Heart left ventricle (tissue), 16 donors: ENCODE data around the gene NFATC1. TPM values are rescaled to one million over a fixed set of nuclear protein-coding genes. Genes with fewer than 3 reads are reported as not detected.
A peak's percentile ranks its signal among the peaks of the same experiment; 100 is the strongest.

Experiments
- ATAC-seq, 4 donors: fragments of 200-7000 bp; cut with Tn5 transposase; one replicate each; pipeline ENCODE4 v1.9.1; 2020 to 2022; ENCODE audit warnings: moderate library complexity in 4 of 4, mild to moderate bottlenecking in 3 of 4, moderate number of reproducible peaks in 1 of 4
- DNase-seq, 5 donors: peaks; one replicate each; pipeline ENCODE4 v3.0.0-alpha.2; 2020
- H3K27ac ChIP-seq, 12 donors: fragments of 200-600 bp; sonication (generic) in 4 of 12; one replicate each; pipeline versions ENCODE4 v1.5.0 to v1.8.0; 2016 to 2022; ENCODE audit warnings: mild to moderate bottlenecking in 2 of 12
- H3K27me3 ChIP-seq, 9 donors: fragments of 200-600 bp; sonication (generic) in 2 of 9; one replicate each; pipeline versions ENCODE4 v1.5.1 to v1.8.0; 2016 to 2022; ENCODE audit warnings: mild to moderate bottlenecking in 3 of 9
- H3K36me3 ChIP-seq, 9 donors: fragments of 200-600 bp; sonication (generic) in 2 of 9; one replicate each; pipeline versions ENCODE4 v1.5.0 to v1.8.0; 2018 to 2022; ENCODE audit warnings: mild to moderate bottlenecking in 2 of 9
- H3K4me1 ChIP-seq, 12 donors: fragments of 200-600 bp; sonication (generic) in 4 of 12; one replicate each; pipeline versions ENCODE4 v1.5.0 to v1.8.0; 2016 to 2022; ENCODE audit warnings: mild to moderate bottlenecking in 3 of 12
- H3K4me3 ChIP-seq, 12 donors: fragments of 200-600 bp; sonication (generic) in 4 of 12; one replicate each; pipeline versions ENCODE4 v1.5.0 to v1.8.0; 2017 to 2022; ENCODE audit warnings: mild to moderate bottlenecking in 9 of 12, moderate library complexity in 4 of 12
- H3K9me3 ChIP-seq, 12 donors: fragments of 200-600 bp; sonication (generic) in 4 of 12; one replicate each; pipeline versions ENCODE4 v1.5.0 to v1.8.0; 2016 to 2022; ENCODE audit warnings: mild to moderate bottlenecking in 1 of 12
- CTCF ChIP-seq, 12 donors: fragments of 200-600 bp; sonication (generic) in 4 of 12; IDR thresholded peaks; one replicate each; pipeline versions ENCODE4 v1.5.0 to v1.8.0; 2018 to 2022; ENCODE audit warnings: antibody characterized with exemption in 12 of 12, mild to moderate bottlenecking in 5 of 12
- POLR2A ChIP-seq, 2 donors: fragments of 450-650 bp; IDR thresholded peaks; one replicate each; pipeline ENCODE4 v1.6.1; 2017; ENCODE audit warnings: antibody characterized with exemption in 2 of 2, mild to moderate bottlenecking in 2 of 2, moderate library complexity in 2 of 2
- WGBS, 4 donors: extraction: QIAGEN DNeasy Blood & Tissue Kit in 2 of 4; methylation state at CpG; one replicate each; pipeline versions ENCODE4 v1.1.5 to v1.1.7; 2013 to 2018; 5-methylcytosine and 5-hydroxymethylcytosine counted together
- intact Hi-C, 10 donors: fragments of 100-400 bp; cut with DNase I; formaldehyde crosslinking; loops; one replicate each; pipeline versions ENCODE4 v1.11.1 to v1.14.2; 2022
- polyA plus RNA-seq, 2 donors: library from polyadenylated mRNA; stranded (reverse); fragments of 200-250 nt; gene quantifications; one replicate each; pipeline ENCODE4 v1.2.3, GENCODE V29; 2013
- total RNA-seq, 9 donors: library from RNA; depleted of rRNA in 2 of 9; stranded (reverse); fragments of >200 nt in 2 of 9; fragmentation: NEBNext Ultra II Directional in 3 of 9; extraction: Animal tissue kit (Norgen Biotek cat#: 25700) in 3 of 9; gene quantifications; one replicate each; pipeline versions ENCODE4 v1.1.0 to v1.2.4, GENCODE V29; 2016 to 2023
- donor health status: ischemic (EF 13 %, LVEDD 7.1; RV severe dilation, severe dysfunction).
- donor health status: healthy with polysubstance abuse.
- donor health status: DM: no; HTN: yes; CAD: no.
- donor health status: DM: no; HTN: no; CAD: no.
- donor health status: ischemic (EF 25% LVEDD 6.9; RV normal size, moderate dysfunction).
- donor health status: ischemic (EF 25% LVEDD 5.7; RV mildly dilated, moderate dysfunction).
- donor health status: healthy.
- donor health status: DM: yes; HTN: yes; CAD: no.
- donor health status: ischemic (EF 35%, LVEDD 5.7; RV mildly dilated, moderate dysfunction).
- donor health status: nonischemic (EF 11% LVEDD 7.7; RV severe dilation, severe dysfunction).
- donor health status: DM: yes; HTN: yes; CAD: no.
- donor health status: PGD.
- donor health status: ischemic (EF 29% LVEDD 5.4; RV normal size, mild dysfunction).
- donor health status: nonischemic (EF 23%, LVEDD 6.1; RV moderate dilation, normal function).

NFATC1 gene
- total and polyA plus RNA-seq, 11 donors, result 6.5 to 26.7 (median 15.3) TPM

GRCh38 chr18:79453816-79454735, 58.3 kb downstream of the NFATC1 start:
- no peak overlapping the region for H3K4me3 ChIP-seq
- peak overlapping the region in 11 of 12 donors; percentile 15 to 67 (median 54) for H3K27ac ChIP-seq
- peaks cover 0 to 73% (median 46%) of the 10 kb centered on the region in 9 donors for H3K36me3 ChIP-seq
- TF ChIP-seq POLR2A (IDR thresholded peaks at IDR 0.05), result no peak
- H3K4me1 ChIP-seq, result peaks cover 3 to 29% (median 23%) of the 10 kb centered on the region in 12 donors
- DNase-seq, result peak in 4 of 5 donors; percentile 48 to 73 (median 68)
- no peaks in the 10 kb centered on the region for H3K9me3 ChIP-seq
- peak in 3 of 4 donors; percentile 55 to 71 (median 56) for ATAC-seq
- intact Hi-C loops, result loop anchor here in 2 of 10 donors (10.0 kb wide), 2 partner anchors 49 to 51 kb away; no protein-coding TSS in a partner anchor
- 58 to 67% (median 64%) methylated on average over 26 to 32 of the region's 32 CpGs for WGBS, 4 donors
- H3K27me3 ChIP-seq, result no peaks in the 10 kb centered on the region

- ATAC-seq (no peak), DNase-seq (no peak)
- no peak overlapping the region for H3K4me3 ChIP-seq
- no peaks in the 10 kb centered on the region for H3K9me3 ChIP-seq
- WGBS, 4 donors, result 96 to 100% (median 97%) methylated on average over 12 to 26 of the region's 26 CpGs
- TF ChIP-seq CTCF (IDR thresholded peaks at IDR 0.05), result no peak
- TF ChIP-seq POLR2A (IDR thresholded peaks at IDR 0.05), result no peak
- peaks cover 0 to 62% (median 37%) of the 10 kb centered on the region in 9 donors for H3K36me3 ChIP-seq
- H3K4me1 ChIP-seq, result peaks cover 3 to 39% (median 30%) of the 10 kb centered on the region in 12 donors
- intact Hi-C loops, result loop anchor here in 7 of 10 donors (5.0 to 10.0 kb wide), 7 partner anchors 48 to 63 kb away; partner anchors contain the start of gene NFATC1 (in 2 of the 7)
- H3K27me3 ChIP-seq, result no peaks in the 10 kb centered on the region
- no peak overlapping the region for H3K27ac ChIP-seq
These were observed 59.5 kb downstream of the NFATC1 start for GRCh38 chr18:79455261-79455660.

- 93 to 96% (median 95%) methylated on average over 22 to 37 of the region's 37 CpGs for WGBS, 4 donors
- no peak overlapping the region for H3K27ac ChIP-seq
- TF ChIP-seq CTCF (IDR thresholded peaks at IDR 0.05) (no peak), POLR2A (IDR thresholded peaks at IDR 0.05) (no peak)
- ATAC-seq, result no peak
- H3K4me3 ChIP-seq, result no peak overlapping the region
- peaks cover 3 to 46% (median 34%) of the 10 kb centered on the region in 12 donors for H3K4me1 ChIP-seq
- intact Hi-C loops, result loop anchor here in 7 of 10 donors (5.0 to 10.0 kb wide), 7 partner anchors 48 to 64 kb away; partner anchors contain the start of gene NFATC1 (in 2 of the 7)
- no peaks in the 10 kb centered on the region for H3K27me3 ChIP-seq
- peaks cover 0 to 60% (median 27%) of the 10 kb centered on the region in 9 donors for H3K36me3 ChIP-seq
- no peaks in the 10 kb centered on the region for H3K9me3 ChIP-seq
- DNase-seq, result no peak
These were observed 60.6 kb downstream of the NFATC1 start for GRCh38 chr18:79456105-79456980.

GRCh38 chr18:79457239-79457638, 61.5 kb downstream of the NFATC1 start:
- no peaks in the 10 kb centered on the region for H3K9me3 ChIP-seq
- no peak overlapping the region for H3K4me3 ChIP-seq
- 85 to 94% (median 89%) methylated on average over 9 to 12 of the region's 12 CpGs for WGBS, 4 donors
- TF ChIP-seq POLR2A (IDR thresholded peaks at IDR 0.05) (no peak), CTCF (IDR thresholded peaks at IDR 0.05) (no peak)
- H3K36me3 ChIP-seq, result peaks cover 0 to 60% (median 23%) of the 10 kb centered on the region in 9 donors
- ATAC-seq, result no peak
- intact Hi-C loops, result loop anchor here in 7 of 10 donors (5.0 to 10.0 kb wide), 7 partner anchors 48 to 65 kb away; partner anchors contain the start of gene NFATC1 (in 2 of the 7)
- no peaks in the 10 kb centered on the region for H3K27me3 ChIP-seq
- no peak for DNase-seq
- peak overlapping the region in 1 of 12 donors; percentile 82 for H3K27ac ChIP-seq
- H3K4me1 ChIP-seq, result peaks cover 3 to 46% (median 34%) of the 10 kb centered on the region in 12 donors
